Measurements from ENCODE around the gene MAP4K2.

MAP4K2 gene

GRCh38 chr11:64753380-64754123 lies 49.5 kb downstream of the MAP4K2 start:
- no peak for DNase-seq

DNA sequence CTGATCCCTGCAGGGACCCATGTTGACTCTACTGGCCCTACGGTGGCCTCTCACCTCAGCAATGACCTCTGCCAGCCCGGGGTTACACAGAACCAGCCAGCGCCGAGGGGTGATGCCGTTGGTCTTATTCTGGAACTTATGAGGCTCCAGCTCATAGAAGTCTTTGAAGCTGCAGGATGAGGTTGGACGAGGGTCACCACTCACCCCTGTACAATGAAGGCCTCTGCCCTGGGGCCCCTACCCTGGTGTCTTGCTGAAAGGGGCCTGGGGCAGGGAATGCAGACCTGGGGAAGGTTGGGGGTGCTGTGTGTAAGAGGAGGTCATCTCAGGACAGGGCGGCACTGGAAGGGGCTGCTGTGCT lies 50.0 kb downstream of the MAP4K2 start:
- DNase-seq = no peak

DNA sequence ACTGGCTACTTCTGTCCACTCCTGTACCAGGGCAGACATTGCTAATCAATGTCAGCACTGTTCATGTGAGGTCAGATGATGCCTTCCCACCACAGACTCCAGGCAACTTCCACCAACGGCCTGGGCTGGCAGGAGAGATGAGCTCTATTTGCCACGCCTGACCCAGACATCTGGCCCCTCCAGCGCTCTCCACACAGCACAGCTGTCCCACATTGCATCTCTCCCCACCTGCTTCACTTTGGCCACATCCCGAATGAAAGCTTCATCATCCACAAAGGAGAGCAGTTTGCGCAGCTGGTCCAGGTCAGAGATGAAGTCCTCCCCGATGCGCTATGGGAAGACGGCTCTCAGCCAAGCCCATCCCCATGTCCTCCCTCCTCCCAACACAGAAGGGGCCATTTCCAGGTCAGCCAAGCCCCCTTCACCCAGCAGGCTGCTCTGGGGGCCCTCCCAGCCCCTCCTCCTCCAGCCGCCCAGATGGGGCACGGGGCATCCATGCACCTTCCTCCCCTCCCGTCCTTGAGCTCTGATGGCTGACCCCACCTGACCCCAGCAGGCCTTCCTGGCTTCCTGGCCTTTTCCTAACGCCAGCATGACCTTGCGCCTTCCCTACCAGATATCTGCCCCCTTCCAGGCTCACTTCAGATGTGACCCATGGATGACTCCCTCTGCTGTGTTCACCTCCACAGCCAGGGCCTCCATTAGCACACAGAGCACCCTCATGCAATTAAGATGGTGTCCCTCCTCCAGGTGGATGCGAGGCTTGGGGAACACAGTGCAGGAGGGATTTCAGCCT lies 50.6 kb downstream of the MAP4K2 start:
- DNase-seq = no peak

DNA sequence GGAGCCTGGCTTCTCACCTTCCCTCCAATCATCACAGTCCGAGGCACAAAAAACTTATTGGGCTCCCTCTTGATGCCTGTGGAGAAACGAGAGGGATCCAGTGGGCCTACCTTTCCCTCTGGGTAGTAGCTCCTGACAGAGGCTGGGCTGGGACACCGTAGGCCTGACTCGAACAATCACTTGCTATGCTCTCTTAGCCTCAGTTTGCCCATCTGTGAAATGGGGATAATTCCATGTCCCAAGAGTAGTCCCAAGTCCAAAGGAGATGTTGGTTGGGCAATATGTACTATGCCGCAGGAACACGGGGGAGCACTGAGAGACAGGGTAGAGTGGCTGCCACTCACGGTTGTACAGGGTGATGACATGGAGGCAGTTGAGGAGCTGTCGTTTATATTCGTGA lies 51.4 kb downstream of the MAP4K2 start:
- no peak for DNase-seq

DNA sequence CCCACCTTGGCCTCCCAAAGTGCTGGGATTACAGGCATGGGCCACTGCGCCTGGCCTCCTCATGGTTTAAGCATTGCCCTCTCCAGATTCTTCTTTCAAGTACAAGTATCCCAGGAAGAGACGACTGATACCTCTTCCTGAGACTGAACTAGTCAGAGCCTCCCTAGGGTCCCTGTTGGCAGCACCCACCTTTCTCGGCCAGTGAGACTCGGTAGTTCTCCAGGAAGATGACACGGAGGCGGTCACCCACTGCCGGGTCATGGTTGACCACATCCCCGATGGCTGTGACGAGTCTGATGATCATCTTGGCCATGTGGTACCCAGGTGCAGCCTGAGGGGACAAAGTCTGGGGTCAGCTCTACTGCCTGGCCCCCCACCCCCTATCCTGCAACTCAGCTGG lies 51.9 kb downstream of the MAP4K2 start:
- no peak for DNase-seq

GRCh38 chr11:64750361-64751054 lies 52.5 kb downstream of the MAP4K2 start:
- no peak for DNase-seq

- DNase-seq = no peak
These were observed 54.9 kb downstream of the MAP4K2 start for GRCh38 chr11:64747961-64748665.

GRCh38 chr11:64746486-64746885 lies 56.5 kb downstream of the MAP4K2 start:
- DNase-seq = no peak

GRCh38 chr11:64745521-64746328 lies 57.3 kb downstream of the MAP4K2 start:
- DNase-seq = peak; percentile 84

- DNase-seq = peak; percentile 95
These were observed 57.9 kb downstream of the MAP4K2 start for GRCh38 chr11:64745189-64745520.

- DNase-seq = no peak
These were observed 58.3 kb downstream of the MAP4K2 start for GRCh38 chr11:64744544-64745188.

GRCh38 chr11:64743591-64744543 lies 59.1 kb downstream of the MAP4K2 start, which contains the start of gene RASGRP2:
RASGRP2 (minus strand) TSS chr11:64744142; CDS start chr11:64742866, 1,276 bp downstream.
- peak; percentile 88 for DNase-seq

DNA sequence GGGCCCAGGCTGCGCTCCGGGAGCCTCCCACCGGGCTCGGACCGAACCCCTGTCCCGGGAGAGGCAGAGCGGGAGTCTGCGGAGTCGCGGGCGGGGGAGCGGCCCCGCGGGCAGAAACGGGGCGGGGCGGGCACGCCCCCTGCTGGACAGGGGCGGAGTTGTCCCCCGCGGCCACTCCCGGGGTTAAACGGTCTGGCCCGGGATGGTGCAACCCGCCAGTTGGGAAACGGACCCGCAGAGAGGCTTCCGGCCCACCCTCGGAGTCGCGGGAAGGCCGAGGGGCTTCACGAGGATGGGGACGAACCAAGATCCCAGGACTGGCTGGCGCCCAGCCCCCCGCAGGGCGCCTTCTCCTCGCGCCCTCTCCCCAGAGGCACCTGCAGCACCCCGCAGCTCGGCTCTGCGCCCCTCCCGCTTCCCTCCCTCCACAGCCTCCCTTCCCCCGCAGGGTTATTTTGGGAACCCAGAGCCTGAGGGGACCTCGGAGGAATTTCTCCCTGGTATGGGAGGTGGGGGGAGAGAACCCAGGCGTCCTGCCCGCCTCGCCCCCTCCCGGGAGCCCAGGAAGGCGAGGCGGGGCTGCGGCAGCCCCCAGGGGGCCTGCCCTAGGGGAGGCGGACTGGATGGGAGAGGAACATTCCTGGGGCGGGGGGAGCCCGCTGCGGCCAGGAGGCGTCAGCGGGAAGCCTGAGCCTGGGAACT lies 60.0 kb downstream of the MAP4K2 start:
- peak; percentile 70 for DNase-seq

DNA sequence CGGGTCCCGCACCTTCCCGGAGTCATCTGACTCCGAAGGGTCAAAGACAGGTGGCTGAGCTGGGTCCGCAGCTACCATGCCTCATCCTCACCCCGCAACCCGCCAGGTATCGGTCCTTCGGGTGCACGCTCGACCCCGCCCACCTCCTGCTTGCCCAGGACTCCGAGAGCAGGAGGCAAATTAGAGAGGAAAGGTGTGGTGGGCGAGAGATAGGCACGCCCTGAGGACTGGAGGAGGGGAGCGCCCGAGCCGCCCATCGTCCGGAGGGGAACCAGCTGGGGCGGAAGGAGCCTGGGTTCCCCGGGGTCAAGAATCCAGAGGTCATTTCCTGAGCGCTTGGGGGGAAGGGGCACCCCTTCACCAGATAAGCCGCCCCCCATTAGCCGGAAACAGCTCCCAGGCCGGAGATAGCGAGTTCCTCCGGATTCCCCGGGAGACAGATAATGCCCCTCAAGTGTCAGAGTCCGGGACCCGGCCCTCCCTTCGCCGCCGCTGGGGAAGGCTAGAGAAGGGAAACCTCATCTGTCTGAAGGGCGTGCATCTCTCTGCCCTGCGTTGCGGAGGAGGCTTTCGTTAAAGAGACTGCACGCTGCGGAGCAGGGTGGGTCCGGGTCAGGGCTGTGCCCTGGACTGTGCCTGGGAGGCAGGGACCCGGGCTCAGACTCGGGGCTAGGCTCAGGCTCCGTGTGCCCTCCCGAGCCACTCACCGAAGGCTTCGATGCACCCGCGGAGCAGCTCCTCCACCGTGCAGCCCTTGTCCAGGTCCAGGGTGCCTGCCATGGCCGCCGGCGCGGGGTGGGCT lies 60.7 kb downstream of the MAP4K2 start:
- DNase-seq = no peak

- no peak for DNase-seq
These were observed 61.5 kb downstream of the MAP4K2 start for GRCh38 chr11:64741375-64742086.

GRCh38 chr11:64739871-64740270 lies 63.1 kb downstream of the MAP4K2 start:
- DNase-seq = no peak

- DNase-seq = no peak
These were observed 66.4 kb downstream of the MAP4K2 start for GRCh38 chr11:64736654-64737053.

DNA sequence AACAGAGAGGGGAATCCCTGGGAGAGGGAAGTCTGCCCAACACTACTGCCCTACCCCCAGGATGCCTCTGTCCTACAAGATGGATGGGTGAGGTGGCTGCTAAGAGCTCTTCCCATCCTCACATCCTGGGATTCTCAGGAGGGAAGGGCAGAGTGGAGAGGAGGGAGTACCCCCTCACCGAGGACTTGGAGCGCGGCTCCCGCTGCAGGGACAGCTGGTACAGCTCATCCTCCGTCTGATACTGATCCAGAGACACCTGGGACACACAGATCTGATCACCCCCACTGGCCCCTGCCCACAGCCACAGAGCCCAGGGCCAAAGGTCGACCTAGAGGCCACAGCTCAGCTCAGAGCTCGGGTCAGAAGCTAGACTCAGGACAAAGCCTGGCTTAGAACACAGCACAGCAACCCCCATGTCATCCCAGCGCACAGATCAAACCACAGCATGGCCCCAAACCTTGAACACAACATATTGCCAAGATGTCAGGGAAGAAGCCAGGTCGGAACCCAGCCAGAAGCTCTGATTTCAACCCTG lies 67.2 kb downstream of the MAP4K2 start:
- no peak for DNase-seq
